Medulla oblongata (tissue), 1 donor: ENCODE data around the gene CUL4A.

Experiments
- DNase-seq: peaks from one replicate; pipeline ENCODE4 v3.0.0-alpha.2; 2015; ENCODE audit errors: extremely low spot score

The CUL4A gene

DNA sequence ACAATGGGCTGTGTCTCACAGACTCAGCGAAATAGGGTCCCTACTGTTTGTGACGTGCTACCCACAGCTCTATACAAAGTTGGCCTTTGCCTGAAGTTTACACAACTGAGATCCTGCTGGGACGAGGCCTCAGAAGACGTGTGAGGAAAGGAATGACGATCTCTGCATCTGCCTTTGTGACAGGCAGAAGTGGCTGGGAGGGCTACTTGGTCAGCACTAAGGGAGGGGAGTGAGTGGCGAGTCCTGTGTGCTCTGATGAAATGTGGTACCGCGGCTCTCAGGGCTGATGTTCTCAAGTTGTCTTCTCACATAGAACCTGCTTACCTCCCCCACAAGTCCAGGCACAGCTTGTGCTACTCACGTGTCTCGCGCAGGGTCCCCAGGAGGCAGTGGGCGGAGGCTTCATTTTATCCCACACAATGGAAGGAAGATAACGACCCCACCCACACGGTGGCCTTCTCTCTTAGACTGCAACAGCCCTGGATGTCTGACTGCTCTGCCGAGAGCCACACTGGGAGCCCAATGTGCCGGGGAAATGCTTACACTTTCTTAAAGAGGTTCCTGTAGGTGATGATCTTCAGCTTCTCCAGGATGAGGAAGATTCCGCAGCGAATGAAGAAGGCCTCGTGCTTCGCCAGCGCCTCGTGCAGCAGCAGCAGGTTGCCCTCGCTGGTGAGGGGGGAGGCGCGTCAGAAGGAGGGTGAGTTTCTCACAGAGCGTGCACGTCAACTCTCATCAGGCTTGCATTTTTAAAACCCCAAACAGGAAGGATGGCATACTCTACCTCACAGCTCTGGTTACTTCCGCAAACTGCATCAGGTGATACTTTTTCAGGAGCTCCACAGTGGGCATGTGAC is 29.8 kb upstream of the CUL4A start:
- DNase-seq = no peak

DNA sequence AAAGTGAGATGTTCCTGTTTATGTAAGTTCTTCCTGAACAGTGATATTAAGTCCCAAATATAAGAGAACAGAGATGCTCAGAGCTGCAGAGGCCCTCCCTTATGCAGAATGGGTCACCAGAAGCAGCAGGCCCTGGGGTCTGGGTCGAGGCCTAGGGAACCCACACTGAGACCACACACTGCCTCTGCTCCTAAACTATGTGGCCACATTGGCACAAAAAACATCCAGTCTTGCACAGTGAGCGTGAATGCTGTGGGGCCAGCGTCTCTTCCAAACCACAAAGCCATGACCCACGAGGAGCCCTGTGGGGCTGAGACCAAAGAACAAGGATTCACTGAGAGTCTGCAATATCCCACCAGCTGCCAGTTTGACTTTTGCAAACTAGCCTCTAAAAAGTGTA is 27.4 kb upstream of the CUL4A start:
- no peak for DNase-seq

DNA sequence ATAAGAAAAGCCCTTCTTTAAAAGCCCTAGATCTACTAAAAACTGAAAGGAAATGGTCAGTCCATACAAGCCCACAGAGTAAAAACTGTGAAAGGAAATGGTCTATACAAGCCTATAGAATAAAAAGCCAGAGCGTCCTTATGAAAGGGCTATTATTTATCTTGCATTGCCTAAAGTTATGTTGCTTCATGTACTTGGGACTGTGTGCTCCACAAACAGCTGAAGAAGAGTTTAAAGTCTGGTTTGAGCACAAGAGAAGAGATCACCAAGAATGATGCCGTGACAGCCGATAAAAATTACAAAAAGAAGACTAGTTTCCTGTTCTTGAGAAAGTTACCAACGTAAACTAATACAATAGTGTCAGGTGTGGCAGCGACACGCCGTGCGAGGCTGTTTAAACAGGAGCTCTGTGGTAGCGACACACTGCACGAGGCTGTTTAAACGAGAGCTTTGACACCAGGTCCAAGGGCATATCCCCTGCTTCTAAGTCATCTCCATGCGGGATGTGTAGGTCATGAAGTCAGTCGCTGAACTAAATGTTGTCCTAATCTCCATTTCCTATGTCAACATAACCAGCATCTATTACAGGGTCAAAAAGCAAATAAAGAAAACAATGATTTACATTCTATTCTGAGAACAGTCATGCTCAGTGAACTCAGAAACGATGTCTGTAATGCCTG is 25.8 kb upstream of the CUL4A start:
- DNase-seq = peak; percentile 9

DNA sequence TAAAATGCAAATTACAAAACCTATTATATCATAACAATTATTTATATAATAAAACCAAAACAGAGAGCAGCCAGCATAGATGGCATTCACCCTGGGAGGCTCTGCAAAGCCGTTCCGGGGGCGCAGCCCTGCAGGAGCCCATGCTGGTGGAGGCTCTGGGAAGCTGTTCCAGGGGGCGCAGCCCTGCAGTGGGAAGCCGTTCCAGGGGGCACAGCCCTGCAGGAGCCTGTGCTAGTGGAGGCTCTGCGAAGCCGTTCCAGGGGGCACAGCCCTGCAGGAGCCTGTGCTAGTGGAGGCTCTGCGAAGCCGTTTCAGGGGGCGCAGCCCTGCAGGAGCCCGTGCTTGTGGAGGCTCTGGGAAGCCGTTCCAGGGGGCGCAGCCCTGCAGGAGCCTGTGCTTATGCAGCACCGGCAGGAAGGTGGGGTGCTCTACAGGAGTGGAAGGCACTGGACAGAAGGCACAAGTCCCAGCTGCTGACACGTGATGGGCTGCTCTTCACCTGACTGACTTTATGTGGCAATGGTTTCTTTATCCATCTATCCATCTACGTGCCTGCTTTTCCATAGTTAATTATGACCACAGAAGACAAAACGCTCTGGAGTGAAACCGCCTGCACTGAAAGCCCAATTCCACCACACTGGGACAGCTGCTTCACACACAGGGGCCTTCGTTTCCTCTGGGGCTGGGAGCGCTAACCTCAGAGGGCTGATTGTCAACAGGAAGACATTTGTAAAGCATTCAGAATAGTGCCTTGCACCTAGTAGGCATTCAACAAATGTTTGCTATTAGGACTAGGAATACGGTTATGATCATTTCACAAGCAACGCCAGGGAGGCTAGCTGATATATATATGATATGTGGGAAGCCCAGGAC is 24.6 kb upstream of the CUL4A start:
- DNase-seq = no peak

DNA sequence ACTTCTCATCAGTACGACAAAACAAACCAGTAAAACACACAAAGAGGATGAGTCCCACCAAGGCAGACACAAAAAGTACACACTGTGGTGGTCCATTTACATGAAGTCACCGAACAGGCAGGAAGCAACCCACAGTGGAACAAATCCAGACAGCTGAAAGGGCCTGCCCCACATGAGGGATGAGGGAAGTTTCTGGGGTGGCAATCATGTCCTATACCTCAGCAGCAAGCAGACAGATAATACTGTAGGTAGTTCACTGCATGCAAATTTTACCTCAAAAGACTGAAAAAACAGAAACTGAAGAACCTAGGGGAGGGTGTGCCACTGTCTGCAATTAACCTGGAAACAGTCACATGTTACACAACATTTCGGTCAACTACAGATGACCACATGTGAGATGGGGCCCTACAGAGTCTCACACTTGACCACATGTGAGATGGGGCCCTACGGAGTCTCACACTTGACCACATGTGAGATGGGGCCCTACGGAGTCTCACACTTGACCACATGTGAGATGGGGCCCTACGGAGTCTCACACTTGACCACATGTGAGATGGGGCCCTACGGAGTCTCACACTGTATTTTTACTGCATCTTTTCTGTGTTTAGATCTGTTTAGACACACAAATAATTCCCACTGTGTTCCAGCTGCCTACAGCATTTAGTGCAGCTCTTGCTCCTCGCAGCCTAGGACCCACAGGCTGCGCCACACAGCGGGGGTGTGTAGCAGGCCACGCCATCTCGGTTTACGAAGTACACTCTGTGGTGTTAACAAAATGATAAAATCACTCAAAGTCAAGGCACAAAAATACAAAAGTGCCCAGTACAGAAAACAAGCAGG is 23.1 kb upstream of the CUL4A start:
- no peak for DNase-seq

DNA sequence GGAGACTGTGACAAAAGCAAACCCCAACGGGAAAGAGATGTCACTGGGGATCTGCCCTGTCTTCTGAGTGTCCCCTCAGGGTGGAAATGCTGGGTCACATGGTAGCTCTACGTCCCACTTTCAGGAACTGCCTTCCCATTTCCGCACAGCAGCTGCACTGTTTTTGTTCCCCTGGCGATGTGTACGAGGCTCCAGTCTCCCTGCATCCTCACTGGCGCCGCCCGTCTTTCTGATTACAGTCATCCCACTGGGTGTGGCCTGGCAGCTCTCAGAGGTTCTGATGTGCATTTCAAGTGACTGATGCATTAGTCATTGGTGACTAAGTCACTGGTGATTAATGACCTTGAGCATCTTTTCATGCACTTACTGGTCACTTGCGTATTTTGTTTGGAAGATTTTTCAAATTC is 22.1 kb upstream of the CUL4A start:
- peak; percentile 56 for DNase-seq

DNA sequence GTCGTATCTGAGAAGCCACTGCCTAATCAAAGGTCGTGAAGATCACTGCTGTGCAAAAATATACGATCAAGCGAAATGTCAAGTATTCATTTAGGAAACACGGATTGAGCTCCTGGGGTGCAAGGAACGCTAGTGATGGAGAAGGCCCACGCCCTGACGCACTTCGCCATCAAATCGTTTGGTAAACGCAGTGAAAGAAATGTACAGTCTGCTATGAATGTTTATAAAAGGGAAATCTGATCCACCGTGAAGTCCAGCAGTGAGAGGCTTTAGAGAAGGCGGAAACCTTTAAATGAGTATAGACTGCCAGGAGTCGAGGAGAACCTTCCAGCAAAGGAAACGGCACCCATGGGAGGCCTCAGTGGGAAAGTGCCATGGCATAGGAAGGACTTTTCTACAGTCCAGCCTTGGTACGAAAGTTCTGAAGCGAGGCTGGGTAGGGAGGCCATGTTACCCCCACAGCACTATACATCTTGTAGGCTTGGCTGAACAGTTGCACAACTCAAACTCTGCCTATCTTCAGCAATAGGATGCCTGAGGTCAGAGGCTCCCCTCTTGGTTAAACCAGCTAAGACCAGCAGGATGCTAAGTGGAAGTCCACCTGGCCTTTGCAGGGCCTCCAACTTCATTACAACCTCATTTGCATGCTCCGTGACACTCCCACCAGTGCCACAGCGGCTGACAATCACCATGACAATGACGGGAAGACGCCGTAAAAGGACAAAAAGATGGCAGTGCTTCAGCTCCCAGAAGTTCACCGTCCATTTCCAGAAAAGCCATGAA is 21.3 kb upstream of the CUL4A start:
- DNase-seq = no peak

DNA sequence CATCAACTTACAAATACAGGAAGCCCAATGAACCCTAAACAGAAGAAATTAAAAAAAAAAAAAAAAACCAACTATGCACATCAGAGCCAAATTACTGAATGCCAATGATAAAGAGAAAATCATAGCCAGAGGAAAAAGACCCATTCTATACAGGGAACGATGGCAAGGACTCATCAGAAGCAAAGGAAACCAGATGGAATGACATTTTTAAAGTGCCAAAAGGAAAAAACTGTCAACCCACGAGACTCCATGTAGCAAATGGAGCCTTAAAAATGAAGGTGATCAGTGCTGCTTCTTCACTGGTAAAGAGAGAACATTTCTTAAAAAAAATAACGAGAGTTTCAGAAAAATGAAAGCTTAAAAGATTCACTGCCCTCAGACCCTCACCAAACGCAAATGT is 19.2 kb upstream of the CUL4A start:
- DNase-seq = no peak

DNA sequence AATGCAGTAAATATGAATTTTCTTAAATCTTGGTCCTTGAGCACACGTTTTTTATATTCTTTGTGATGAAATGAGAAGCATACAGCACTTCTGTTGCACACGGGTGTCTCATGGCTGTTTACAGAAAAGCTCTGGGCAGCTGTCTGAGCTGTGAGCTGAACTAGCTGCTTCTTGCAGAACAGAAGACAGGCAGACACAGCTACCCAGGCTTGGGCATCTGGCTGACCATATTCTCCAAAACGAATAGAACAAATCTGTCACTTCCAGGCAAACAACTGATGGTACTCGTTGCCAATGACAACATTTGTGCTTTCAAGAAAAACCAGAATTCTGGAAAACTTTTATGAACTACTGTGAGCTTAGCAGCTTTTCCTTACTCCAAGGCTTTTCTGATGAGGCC is 17.1 kb upstream of the CUL4A start:
- DNase-seq = no peak

DNA sequence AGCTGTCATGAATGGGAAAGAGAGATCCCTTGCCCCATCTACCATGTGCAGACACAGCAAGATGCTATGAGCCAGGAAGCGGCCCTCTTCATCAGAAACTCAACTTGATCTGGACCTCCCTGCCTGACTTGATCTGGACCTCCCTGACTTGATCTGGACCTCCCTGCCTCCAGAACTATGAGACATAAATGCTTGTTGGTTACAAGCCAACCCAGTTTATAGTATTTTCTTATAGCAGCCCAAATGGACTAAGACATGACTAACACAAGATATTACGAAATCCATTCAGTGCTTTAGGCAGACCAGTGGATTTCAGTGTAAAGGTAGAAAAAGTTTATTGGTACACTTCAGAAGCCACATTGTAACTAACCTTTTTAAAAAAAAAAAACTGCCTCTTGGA is 16.5 kb upstream of the CUL4A start:
- DNase-seq = no peak

DNA sequence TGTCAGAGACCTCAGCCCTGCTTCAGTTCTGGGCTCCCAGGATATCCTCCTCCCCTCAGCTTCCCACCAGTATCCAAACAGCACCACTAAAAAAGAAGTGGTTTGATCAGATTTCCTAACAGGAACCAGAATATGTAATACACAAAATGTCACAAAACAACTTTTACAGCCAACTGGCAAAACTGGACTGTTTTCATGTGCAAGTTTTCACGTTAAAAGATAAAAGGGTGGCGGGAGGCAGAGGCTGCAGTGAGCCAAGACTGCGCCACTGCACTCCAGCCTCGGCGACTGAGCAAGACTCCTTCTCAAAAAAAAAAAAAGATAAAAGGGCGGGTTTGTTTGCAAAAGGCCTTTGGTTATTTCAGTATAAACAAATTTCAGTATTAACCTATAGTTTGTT is 14.1 kb upstream of the CUL4A start:
- no peak for DNase-seq

DNA sequence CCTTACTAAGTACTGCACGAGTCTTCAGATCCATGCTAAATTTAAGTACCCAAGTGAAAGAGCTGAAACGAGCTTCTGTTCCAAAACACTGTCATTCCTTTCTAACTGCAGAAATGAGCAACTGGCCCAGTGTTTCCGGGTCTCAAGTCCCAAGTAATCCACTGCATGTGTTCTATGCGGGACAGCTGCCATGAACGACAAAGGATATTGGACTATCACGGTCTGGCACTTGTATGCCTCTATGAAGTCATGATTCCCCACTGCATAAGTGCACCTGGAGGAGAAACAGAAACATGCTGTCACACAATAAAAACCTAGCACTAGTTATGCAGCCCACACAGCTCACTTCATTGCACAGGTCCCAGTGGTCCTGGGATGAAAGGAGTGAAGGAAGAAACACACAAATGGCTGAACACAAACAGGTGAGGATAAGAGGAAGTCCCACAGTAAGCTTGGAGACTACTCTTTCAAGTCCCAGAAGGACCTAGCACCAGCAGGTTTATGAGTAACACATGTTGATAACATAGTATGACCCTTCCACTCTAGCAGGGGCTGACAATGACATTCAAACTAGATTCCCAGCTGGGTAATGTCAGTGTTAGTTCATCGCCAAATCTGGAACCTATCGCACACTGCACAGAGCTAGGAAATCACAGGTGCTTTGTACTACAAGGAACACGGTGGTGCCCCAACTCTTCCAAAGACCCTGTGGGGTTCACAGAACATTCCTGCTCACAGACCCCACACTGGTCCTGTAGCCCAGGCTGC is 12.3 kb upstream of the CUL4A start:
- no peak for DNase-seq

DNA sequence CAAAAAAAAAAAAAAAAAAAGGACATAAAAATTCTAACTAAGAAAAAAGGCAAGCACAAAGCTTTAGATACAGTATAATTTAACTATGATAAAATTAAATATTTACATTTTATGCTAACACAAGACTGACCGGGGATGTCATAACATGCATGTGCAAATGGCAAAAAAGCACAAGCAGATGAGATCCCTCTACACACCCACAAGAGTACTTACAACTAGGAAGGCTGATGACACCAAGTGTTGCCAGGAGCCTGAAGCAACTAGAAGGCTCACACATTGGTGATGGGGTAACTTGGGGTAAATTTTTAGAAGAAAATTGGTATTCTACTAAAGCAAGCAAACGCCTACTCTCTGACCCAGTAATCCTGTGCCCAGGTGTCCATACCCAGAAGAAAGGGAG is 7.6 kb upstream of the CUL4A start:
- no peak for DNase-seq

DNA sequence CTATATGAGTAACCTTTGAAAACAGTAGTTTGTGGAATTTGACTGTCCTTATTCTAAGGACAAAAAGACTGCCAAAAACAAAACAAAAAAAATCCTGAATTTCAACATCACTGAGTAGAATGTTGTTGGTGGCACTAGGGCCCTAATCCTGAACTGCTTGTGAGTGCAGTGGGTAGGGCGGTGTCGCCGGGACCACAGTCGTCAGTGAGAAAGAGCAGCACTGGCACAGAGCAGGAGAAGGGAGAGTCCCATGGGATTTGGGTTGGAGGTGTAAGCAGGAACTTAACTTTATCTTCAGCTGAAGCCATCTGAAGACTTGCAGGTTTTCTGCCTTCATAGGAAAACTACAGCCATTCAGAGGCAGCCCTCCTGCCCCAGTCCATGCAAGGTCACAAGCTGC is 6.5 kb upstream of the CUL4A start:
- DNase-seq = no peak

DNA sequence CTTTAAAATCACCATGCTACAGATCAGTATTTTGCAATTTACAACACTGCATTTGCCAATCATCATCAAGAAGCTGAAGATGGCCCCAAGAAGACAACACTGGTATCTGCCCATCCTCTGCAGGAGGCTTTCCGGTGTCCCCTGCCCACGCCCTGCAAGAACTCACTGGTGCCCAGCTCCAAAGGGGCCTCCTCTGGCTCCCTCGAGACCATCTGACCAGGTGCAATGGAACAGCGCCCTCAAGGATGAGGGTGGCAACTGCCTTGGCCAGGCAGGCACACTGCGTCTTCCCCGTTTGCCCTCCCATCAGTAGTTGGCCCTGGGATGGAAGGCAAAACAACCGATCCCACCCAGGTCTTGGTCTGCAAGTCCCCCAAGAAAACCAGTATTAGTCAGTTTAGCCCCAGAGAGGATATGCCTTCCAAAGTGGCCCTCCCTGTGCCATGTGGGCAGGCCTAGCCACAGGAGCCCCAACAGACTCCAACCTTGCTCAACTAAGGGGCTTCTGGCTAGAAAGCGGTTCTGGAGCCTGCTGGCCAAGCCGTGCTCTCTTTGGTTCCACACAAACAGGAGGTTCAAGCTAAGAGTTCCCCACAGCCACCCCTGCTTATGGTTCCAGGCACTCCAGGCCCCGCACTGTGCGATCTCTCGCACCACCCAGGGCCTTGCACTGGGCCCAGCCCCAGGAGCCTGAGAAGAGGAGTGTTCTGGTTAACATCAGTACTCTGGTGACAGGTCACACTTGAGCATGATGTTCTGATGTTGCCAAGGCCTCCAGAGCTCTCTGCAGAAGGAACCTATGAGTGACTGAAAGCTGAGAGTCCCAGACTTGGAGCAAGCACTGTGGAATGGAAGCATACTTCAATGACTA is 5.7 kb upstream of the CUL4A start:
- no peak for DNase-seq

DNA sequence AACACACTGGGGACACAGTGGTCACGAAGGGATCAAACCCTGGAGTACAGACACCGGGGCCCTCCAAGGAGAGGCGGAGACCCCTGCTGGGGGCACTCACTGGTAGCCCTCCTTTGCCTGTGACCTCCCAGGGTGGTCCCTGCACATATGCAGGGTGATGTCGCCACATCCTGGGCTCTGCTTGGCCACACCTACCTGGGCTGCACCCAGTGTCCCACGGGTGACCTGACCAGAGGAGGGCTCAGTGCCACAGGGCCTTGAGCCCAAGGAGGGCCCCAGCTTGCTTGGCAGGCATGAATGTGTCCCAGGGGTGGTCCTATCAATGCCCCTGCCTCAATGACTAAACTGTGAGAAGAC is 5.1 kb upstream of the CUL4A start:
- DNase-seq = no peak

DNA sequence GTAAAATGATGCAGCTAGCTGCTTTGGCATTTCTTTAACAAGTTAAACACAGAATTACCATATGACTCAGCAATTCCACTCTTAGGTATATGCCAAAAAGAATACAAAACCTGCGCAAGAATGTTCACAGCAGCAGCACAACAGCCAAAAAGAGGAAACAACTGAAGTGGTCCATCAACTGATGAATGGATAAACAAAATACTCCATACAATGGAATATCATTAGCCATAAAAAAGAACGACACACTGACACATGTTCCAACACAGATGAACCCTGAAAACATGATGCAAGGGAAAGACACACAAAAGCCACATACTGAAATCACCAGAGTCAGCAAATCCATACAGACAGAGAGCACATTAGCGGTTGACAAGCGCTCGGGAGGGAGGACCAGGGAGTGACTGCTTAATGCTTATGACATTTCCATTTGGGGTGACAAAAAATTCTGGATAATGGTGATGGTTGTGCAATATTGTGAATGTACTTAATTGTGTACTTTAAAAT is 3.9 kb upstream of the CUL4A start:
- DNase-seq = no peak

DNA sequence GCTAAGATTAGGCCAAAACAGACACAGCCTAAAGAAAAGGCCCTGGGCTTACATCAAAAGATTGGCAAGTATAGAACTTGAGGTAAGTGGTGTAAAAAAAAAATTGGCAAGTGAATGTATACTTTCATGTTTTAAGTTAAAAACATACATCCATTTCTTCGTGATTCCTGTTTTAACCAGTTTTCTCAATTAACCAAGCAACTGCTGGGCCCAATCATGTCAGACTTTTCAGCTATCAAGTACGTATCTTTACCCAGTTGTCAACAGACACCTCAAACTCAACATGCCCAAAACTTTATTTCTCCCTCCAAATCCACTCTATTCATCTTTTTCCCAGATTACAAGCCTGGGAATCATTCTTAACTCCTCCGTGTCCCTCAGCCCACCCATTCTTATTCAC is 2.0 kb upstream of the CUL4A start:
- no peak for DNase-seq

DNA sequence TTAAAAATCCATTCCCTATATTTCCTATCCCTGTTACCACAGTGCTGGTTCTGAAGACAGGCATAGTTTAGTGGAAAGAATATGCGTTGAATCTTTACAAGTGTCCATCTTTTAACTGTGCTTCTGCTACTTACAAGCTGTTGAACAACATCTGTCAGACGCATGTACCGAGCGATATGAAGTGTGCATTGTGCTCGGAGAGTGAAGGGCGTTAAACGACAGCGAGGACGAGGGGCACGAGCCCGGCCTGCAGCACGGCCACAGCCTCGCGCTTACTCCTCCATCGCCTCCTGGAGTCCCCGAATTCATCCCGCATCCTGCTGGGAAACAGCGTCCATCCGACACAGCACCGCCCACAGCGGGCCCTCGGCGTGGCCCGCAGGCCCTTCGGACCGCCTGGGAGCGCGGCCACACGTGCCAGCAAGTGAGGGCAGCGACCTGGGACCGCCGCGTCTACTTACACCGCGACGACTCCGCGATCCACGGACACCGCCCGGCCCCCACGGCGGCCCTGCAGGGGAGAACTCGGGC is 1.5 kb upstream of the CUL4A start:
- DNase-seq = no peak
